Suprapubic skin (tissue), 4 donors: ENCODE data around the gene ZMIZ2. TPM values are rescaled to one million over a fixed set of nuclear protein-coding genes. Genes with fewer than 3 reads are reported as not detected.

ENCODE experiments used
- DNase-seq, 2 donors: peaks; one replicate each; pipeline ENCODE4 v3.0.0-alpha.2; 2019; ENCODE audit warnings: low spot score in 2 of 2
- H3K27ac ChIP-seq: fragments of 200-600 bp; sonication (generic); one replicate; pipeline ENCODE4 v1.5.1; 2019
- H3K27me3 ChIP-seq: fragments of 200-600 bp; sonication (generic); one replicate; pipeline ENCODE4 v1.5.1; 2019
- H3K36me3 ChIP-seq: fragments of 200-600 bp; sonication (generic); one replicate; pipeline ENCODE4 v1.5.1; 2019
- H3K4me1 ChIP-seq: fragments of 200-600 bp; sonication (generic); one replicate; pipeline ENCODE4 v1.5.1; 2019
- H3K4me3 ChIP-seq: fragments of 200-600 bp; sonication (generic); one replicate; pipeline ENCODE4 v1.5.1; 2019; ENCODE audit warnings: mild to moderate bottlenecking
- H3K9me3 ChIP-seq: fragments of 200-600 bp; sonication (generic); one replicate; pipeline ENCODE4 v1.5.1; 2019
- CTCF ChIP-seq, 2 donors: fragments of 200-600 bp in 1 of 2; fragments of 450-650 bp in 1 of 2; sonication (generic) in 1 of 2; IDR thresholded peaks; one replicate each; pipeline ENCODE4 v1.5.1; 2016 to 2019; ENCODE audit warnings: antibody characterized with exemption in 2 of 2, mild to moderate bottlenecking in 1 of 2, moderate library complexity in 1 of 2
- EP300 ChIP-seq: sonication (generic); formaldehyde crosslinking; IDR thresholded peaks from one replicate; pipeline ENCODE4 v1.6.1; 2017; ENCODE audit warnings: antibody characterized with exemption
- POLR2A ChIP-seq, 2 donors: fragments of 450-650 bp; IDR thresholded peaks; one replicate each; pipeline ENCODE4 v1.6.1; 2017; ENCODE audit warnings: antibody characterized with exemption in 2 of 2, mild to moderate bottlenecking in 2 of 2, moderate library complexity in 2 of 2
- POLR2AphosphoS5 ChIP-seq, 3 donors: sonication (generic); formaldehyde crosslinking; IDR thresholded peaks; one replicate each; pipeline ENCODE4 v1.6.1; 2017; ENCODE audit warnings: antibody characterized with exemption in 3 of 3
- WGBS: methylation state at CpG from one replicate; pipeline ENCODE4 v1.1.5; 2018; 5-methylcytosine and 5-hydroxymethylcytosine counted together
- total RNA-seq, 4 donors: library from RNA; depleted of rRNA; stranded (reverse); fragments of >200 nt; gene quantifications; one replicate each; pipeline ENCODE4 v1.1.0, GENCODE V29; 2016

Gene ZMIZ2
- total RNA-seq, 4 donors from 2014 or later: 26.4 to 97.8 (median 38.4) TPM

- TF ChIP-seq POLR2A (IDR thresholded peaks at IDR 0.05): no peak
- TF ChIP-seq CTCF (IDR thresholded peaks at IDR 0.05): no peak
- no peak for TF ChIP-seq POLR2AphosphoS5 (IDR thresholded peaks at IDR 0.05)
- no peak for TF ChIP-seq EP300
- no peak for DNase-seq
- peak overlapping the region; percentile 70 for H3K27ac ChIP-seq
- no peak overlapping the region for H3K4me3 ChIP-seq
- WGBS: 43% methylated on average over 12 of the region's 19 CpGs
- H3K36me3 ChIP-seq: peaks cover 54% of the 10 kb centered on the region
- no peaks in the 10 kb centered on the region for H3K27me3 ChIP-seq
- H3K4me1 ChIP-seq: peaks cover 47% of the 10 kb centered on the region
- H3K9me3 ChIP-seq: no peaks in the 10 kb centered on the region
Observed at GRCh38 chr7:44767134-44767911, 18.7 kb downstream of the ZMIZ2 start.

DNA sequence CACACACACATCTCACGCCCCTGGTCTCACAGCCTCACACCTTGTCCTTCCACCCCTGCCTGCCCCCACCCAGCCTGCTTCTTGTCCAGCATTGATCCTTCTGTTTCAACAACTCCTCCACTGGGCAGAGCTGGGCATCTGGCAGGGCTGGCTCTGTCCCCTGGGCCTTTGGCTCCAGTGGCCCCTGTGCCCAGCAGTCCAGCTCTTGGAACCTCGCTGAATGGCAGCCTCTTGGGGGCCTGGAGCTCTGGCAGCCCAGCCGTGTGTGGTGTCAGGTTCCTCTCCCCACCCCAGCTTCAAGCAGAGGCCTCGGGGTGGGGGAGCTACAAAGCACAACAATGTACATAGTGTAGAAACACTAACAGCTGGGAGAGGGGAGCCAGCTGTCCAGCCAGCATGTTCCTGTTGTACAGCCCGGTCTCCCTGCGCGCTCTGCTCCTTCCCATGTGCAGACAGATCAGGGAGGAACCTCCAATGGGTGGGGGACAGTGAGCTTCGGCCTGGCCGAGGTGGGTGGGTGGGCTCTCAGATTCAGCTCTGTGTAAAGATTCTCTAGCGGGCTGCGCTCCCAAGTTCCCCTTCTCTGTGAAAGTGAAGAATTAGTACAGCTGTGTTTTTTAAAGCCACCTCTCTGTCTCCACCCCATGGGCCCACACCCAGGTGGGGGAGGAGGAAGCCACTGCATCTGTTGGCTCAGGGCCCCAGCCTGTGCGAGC, 19.4 kb downstream of the ZMIZ2 start:
- Histone ChIP-seq H3K36me3 (peaks cover 46% of the 10 kb centered on the region), H3K4me3 (no peak overlapping the region), H3K4me1 (peaks cover 40% of the 10 kb centered on the region), H3K27me3 (no peaks in the 10 kb centered on the region), H3K27ac (peak overlapping the region; percentile 70), H3K9me3 (no peaks in the 10 kb centered on the region)
- 37% methylated on average over 7 of the region's 12 CpGs for WGBS
- peak; percentile 75 to 85 for DNase-seq
- TF ChIP-seq POLR2AphosphoS5 (IDR thresholded peaks at IDR 0.05): no peak
- TF ChIP-seq POLR2A (IDR thresholded peaks at IDR 0.05): no peak

GRCh38 chr7:44768628-44769371, 20.2 kb downstream of the ZMIZ2 start:
- TF ChIP-seq EP300 (no peak), CTCF (IDR thresholded peaks at IDR 0.05) (no peak), POLR2A (IDR thresholded peaks at IDR 0.05) (no peak), POLR2AphosphoS5 (IDR thresholded peaks at IDR 0.05) (no peak)

DNA sequence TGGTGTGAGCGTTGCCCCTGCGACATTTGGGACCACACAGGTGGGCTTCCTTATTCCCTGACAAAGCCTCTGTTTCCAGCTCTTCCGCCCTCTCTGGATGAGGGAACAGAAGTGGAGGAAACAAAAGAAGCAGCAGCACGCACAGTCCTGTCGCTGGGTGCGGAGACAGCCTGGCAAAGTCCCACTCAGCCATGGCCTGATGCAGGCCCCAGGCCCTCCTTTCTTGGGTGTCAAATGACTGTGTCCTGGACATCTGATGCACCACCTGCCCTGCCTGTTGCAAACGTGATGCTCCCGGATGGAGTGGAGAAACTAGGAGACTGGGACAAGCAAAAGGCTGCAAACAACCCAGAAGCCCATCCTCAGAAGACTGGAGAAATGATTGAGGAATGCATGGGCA, 20.7 kb downstream of the ZMIZ2 start:
- H3K4me1 ChIP-seq: peaks cover 40% of the 10 kb centered on the region
- H3K36me3 ChIP-seq: peaks cover 33% of the 10 kb centered on the region
- TF ChIP-seq POLR2A (IDR thresholded peaks at IDR 0.05) (no peak), EP300 (no peak), CTCF (IDR thresholded peaks at IDR 0.05) (no peak), POLR2AphosphoS5 (IDR thresholded peaks at IDR 0.05) (no peak)
- H3K27ac ChIP-seq: peak overlapping the region; percentile 70
- peak overlapping the region; percentile 15 for H3K4me3 ChIP-seq
- DNase-seq: no peak
- 60% methylated on average over 8 of the region's 8 CpGs for WGBS
- no peaks in the 10 kb centered on the region for H3K27me3 ChIP-seq
- no peaks in the 10 kb centered on the region for H3K9me3 ChIP-seq

More at GRCh38 chr7:44768628-44769371, 20.2 kb downstream of the ZMIZ2 start:
- Histone ChIP-seq H3K4me3 (no peak overlapping the region), H3K27ac (peak overlapping the region; percentile 70), H3K27me3 (no peaks in the 10 kb centered on the region), H3K9me3 (no peaks in the 10 kb centered on the region), H3K4me1 (peaks cover 40% of the 10 kb centered on the region), H3K36me3 (peaks cover 39% of the 10 kb centered on the region)
- no peak for DNase-seq
- WGBS: 38% methylated on average over 9 of the region's 11 CpGs

DNA sequence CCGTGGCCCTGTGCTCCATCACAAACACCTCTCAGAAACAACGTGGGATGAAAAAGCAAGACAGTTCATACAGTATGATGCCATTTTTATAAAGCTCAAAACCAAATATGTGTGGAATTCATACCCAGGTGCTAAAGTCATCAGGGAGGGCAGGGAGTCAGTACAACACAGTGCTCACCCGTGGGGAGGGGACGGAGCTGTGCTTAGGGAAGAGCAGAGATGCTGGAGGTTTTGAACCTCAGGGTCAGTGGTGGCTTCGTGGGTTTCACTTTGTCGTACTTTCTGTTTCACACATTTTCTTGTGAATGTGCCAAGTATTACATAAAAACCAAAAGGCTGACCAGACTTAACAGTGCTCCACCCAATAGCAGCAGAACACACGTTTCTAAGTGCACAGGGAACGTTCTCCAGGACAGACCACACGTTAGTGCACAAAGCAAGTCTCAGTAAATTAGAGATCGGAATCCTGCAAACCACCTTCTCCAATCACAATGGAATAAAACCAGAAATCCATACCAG, 21.2 kb downstream of the ZMIZ2 start:
- TF ChIP-seq CTCF (IDR thresholded peaks at IDR 0.05) (no peak), EP300 (no peak), POLR2AphosphoS5 (IDR thresholded peaks at IDR 0.05) (no peak), POLR2A (IDR thresholded peaks at IDR 0.05) (no peak)
- 13% methylated on average over 10 of the region's 10 CpGs for WGBS
- DNase-seq: no peak
- Histone ChIP-seq H3K9me3 (no peaks in the 10 kb centered on the region), H3K4me1 (peaks cover 40% of the 10 kb centered on the region), H3K27ac (peak overlapping the region; percentile 70), H3K4me3 (peak overlapping the region; percentile 15), H3K36me3 (peaks cover 29% of the 10 kb centered on the region), H3K27me3 (no peaks in the 10 kb centered on the region)
